Neural cell (in vitro differentiated cells): Measurements from ENCODE around the gene SPDYC. TPM values are rescaled to one million over a fixed set of nuclear protein-coding genes. Genes with fewer than 3 reads are reported as not detected.

ENCODE experiments used
- H2AFZ ChIP-seq: fragments of 200-600, 300-800 bp; sonication (generic), shearing (Covaris generic); 2 replicates; pipeline ENCODE4 v1.6.0; 2014; ENCODE audit warnings: low read depth, mild to moderate bottlenecking, antibody characterized with exemption, low read length, moderate library complexity
- H3F3A ChIP-seq: fragments of 200-600 bp; shearing (Covaris generic); 2 replicates; pipeline ENCODE4 v1.6.1; 2016; ENCODE audit warnings: mild to moderate bottlenecking, moderate library complexity, mixed read lengths, antibody characterized with exemption, low read length; ENCODE audit not compliant: insufficient read depth, poor library complexity, severe bottlenecking
- H3K27ac ChIP-seq: fragments of 200-600, 300-800 bp; sonication (generic), shearing (Covaris generic); 2 replicates; pipeline ENCODE4 v1.5.1; 2014; ENCODE audit warnings: mild to moderate bottlenecking, low read length, moderate library complexity
- H3K27me3 ChIP-seq: fragments of 300-800, 200-600 bp; sonication (generic), shearing (Covaris generic); 2 replicates; pipeline ENCODE4 v1.6.0; 2014; ENCODE audit warnings: mild to moderate bottlenecking, low read depth, low read length, moderate library complexity; ENCODE audit not compliant: insufficient read depth
- H3K36me3 ChIP-seq: fragments of 300-800, 200-600 bp; sonication (generic), shearing (Covaris generic); 2 replicates; pipeline ENCODE4 v1.5.1; 2014; ENCODE audit warnings: mild to moderate bottlenecking, antibody characterized with exemption, low read length, moderate library complexity; ENCODE audit not compliant: insufficient read depth
- H3K4me2 ChIP-seq: fragments of 300-800, 200-600 bp; sonication (generic), shearing (Covaris generic); 2 replicates; pipeline ENCODE4 v1.6.0; 2014; ENCODE audit warnings: mild to moderate bottlenecking, low read length
- H3K4me3 ChIP-seq: fragments of 300-800, 200-600 bp; sonication (generic), shearing (Covaris generic); 2 replicates; pipeline ENCODE4 v1.5.1; 2014; ENCODE audit warnings: mild to moderate bottlenecking, low read length, moderate library complexity
- H3K79me2 ChIP-seq: fragments of 200-600 bp; shearing (Covaris generic); replicated peaks from 2 replicates; pipeline ENCODE4 v1.6.0; 2014; ENCODE audit warnings: mild to moderate bottlenecking, low read length, moderate library complexity; ENCODE audit not compliant: insufficient read depth
- H3K9ac ChIP-seq: fragments of 300-800, 200-600 bp; sonication (generic), shearing (Covaris generic); 2 replicates; pipeline ENCODE4 v1.6.1; 2016; ENCODE audit warnings: mild to moderate bottlenecking, low read length, mixed read lengths
- H3K9me2 ChIP-seq: fragments of 200-600 bp; shearing (Covaris generic); 2 replicates; pipeline ENCODE4 v1.6.1; 2016; ENCODE audit warnings: mild to moderate bottlenecking, low read length, mixed read lengths; ENCODE audit not compliant: insufficient read depth
- H3K9me3 ChIP-seq: fragments of 200-600, 300-800 bp; sonication (generic), shearing (Covaris generic); 2 replicates; pipeline ENCODE4 v1.6.1; 2016; ENCODE audit warnings: mild to moderate bottlenecking, mixed run types, low read length, moderate library complexity, mixed read lengths
- H4K20me1 ChIP-seq: fragments of 200-600 bp; shearing (Covaris generic); 2 replicates; pipeline ENCODE4 v1.6.1; 2016; ENCODE audit warnings: mild to moderate bottlenecking, mixed run types; ENCODE audit not compliant: insufficient read depth
- CTCF ChIP-seq: fragments of 450-650 bp; IDR thresholded peaks from 2 replicates; pipeline ENCODE4 v1.5.1; 2014; ENCODE audit warnings: antibody characterized with exemption, mild to moderate bottlenecking, moderate library complexity; ENCODE audit not compliant: poor library complexity, severe bottlenecking
- EP300 ChIP-seq: fragments of 450-650 bp; conservative IDR thresholded peaks from 2 replicates; pipeline ENCODE4 v1.6.1; 2014; ENCODE audit warnings: antibody characterized with exemption, mild to moderate bottlenecking, moderate library complexity; ENCODE audit not compliant: poor library complexity, severe bottlenecking
- EZH2 ChIP-seq: fragments of 200-600, 300-800 bp; shearing (Covaris generic), sonication (generic); IDR thresholded peaks from 2 replicates; pipeline ENCODE4 v1.6.1; 2014; ENCODE audit warnings: antibody characterized with exemption, low read length, borderline replicate concordance, mild to moderate bottlenecking; ENCODE audit not compliant: insufficient read depth, poor library complexity, severe bottlenecking
- MXI1 ChIP-seq: fragments of 450-650 bp; conservative IDR thresholded peaks from 2 replicates; pipeline ENCODE4 v1.6.1; 2014; ENCODE audit warnings: antibody characterized with exemption, mild to moderate bottlenecking; ENCODE audit not compliant: poor library complexity, severe bottlenecking
- POLR2AphosphoS5 ChIP-seq: IDR thresholded peaks from 2 replicates; pipeline ENCODE4 v1.6.1; 2012
- RAD21 ChIP-seq: fragments of 450-650 bp; conservative IDR thresholded peaks from 2 replicates; pipeline ENCODE4 v1.6.1; 2014; ENCODE audit warnings: antibody characterized with exemption, mild to moderate bottlenecking, moderate library complexity
- REST ChIP-seq: IDR thresholded peaks from 2 replicates; pipeline ENCODE4 v1.6.1; 2012; ENCODE audit warnings: borderline replicate concordance
- SMC3 ChIP-seq: fragments of 450-650 bp; conservative IDR thresholded peaks from 2 replicates; pipeline ENCODE4 v1.6.1; 2014; ENCODE audit warnings: antibody characterized with exemption, mild to moderate bottlenecking, moderate library complexity; ENCODE audit not compliant: poor library complexity
- TAF1 ChIP-seq: IDR thresholded peaks from 2 replicates; pipeline ENCODE4 v1.6.1; 2012; ENCODE audit warnings: low read depth
- polyA plus RNA-seq: library from polyadenylated mRNA; depleted of rRNA; stranded (reverse); fragments of >200 nt; gene quantifications from 2 replicates; pipeline ENCODE4 v1.2.3, GENCODE V29; 2014

Gene SPDYC
- polyA plus RNA-seq, 1 donor from 2014 or later, result not detected

- Histone ChIP-seq H3K36me3 (peaks cover 10% of the 10 kb centered on the region), H2AFZ (no peak overlapping the region), H3K9me2 (no peaks in the 10 kb centered on the region), H3K27me3 (no peaks in the 10 kb centered on the region), H3K4me2 (no peak overlapping the region), H3K27ac (no peak overlapping the region), H3F3A (no peaks in the 10 kb centered on the region), H4K20me1 (no peaks in the 10 kb centered on the region), H3K4me3 (no peak overlapping the region), H3K79me2 (no peaks in the 10 kb centered on the region), H3K9ac (no peak overlapping the region), H3K9me3 (no peaks in the 10 kb centered on the region)
- TF ChIP-seq POLR2AphosphoS5, result no peak
- TF ChIP-seq EZH2, result no peak
- no peak for TF ChIP-seq RAD21
- no peak for TF ChIP-seq CTCF
- no peak for TF ChIP-seq TAF1
- no peak for TF ChIP-seq REST
- no peak for TF ChIP-seq SMC3
- no peak for TF ChIP-seq EP300
- no peak for TF ChIP-seq MXI1
Measured at GRCh38 chr11:65206901-65207300, 36.9 kb downstream of the SPDYC start.

GRCh38 chr11:65207918-65208784 lies 38.1 kb downstream of the SPDYC start:
- H3K9me3 ChIP-seq, result no peaks in the 10 kb centered on the region
- H3K27me3 ChIP-seq, result no peaks in the 10 kb centered on the region
- H3K79me2 ChIP-seq, result no peaks in the 10 kb centered on the region
- H4K20me1 ChIP-seq, result no peaks in the 10 kb centered on the region
- no peak overlapping the region for H2AFZ ChIP-seq
- H3K36me3 ChIP-seq, result peaks cover 10% of the 10 kb centered on the region
- H3K9me2 ChIP-seq, result no peaks in the 10 kb centered on the region
- H3K4me3 ChIP-seq, result no peak overlapping the region
- H3F3A ChIP-seq, result no peaks in the 10 kb centered on the region
- H3K9ac ChIP-seq, result no peak overlapping the region
- TF ChIP-seq POLR2AphosphoS5, result no peak
- no peak for TF ChIP-seq RAD21
- no peak for TF ChIP-seq EP300
- no peak for TF ChIP-seq TAF1
- no peak for TF ChIP-seq MXI1
- no peak for TF ChIP-seq REST
- no peak for TF ChIP-seq EZH2
- TF ChIP-seq SMC3, result no peak
- no peak for TF ChIP-seq CTCF
- H3K4me2 ChIP-seq, result no peak overlapping the region
- no peak overlapping the region for H3K27ac ChIP-seq
